M059J (cell line): ENCODE data around the gene TNF. TPM values are rescaled to one million over a fixed set of nuclear protein-coding genes. Genes with fewer than 3 reads are reported as not detected.
A peak's percentile ranks its signal among the peaks of the same experiment; 100 is the strongest.
"Not testable (repeated sequence)": the region's sequence is repeated elsewhere in the genome, so short reads cannot be mapped to it uniquely, and the experiment has no call there.

Source experiments
- DNase-seq: peaks from one replicate; pipeline ENCODE4 v3.0.0-alpha.2; 2012; ENCODE audit warnings: low read depth
- total RNA-seq: library from RNA; depleted of rRNA; stranded (reverse); fragments of >200 nt; shearing (Covaris generic); gene quantifications from 2 replicates; pipeline ENCODE4 v1.2.3, GENCODE V29; 2014

Gene TNF
- total RNA-seq, 1 experiment from 2014 or later = 0.62 TPM

DNA sequence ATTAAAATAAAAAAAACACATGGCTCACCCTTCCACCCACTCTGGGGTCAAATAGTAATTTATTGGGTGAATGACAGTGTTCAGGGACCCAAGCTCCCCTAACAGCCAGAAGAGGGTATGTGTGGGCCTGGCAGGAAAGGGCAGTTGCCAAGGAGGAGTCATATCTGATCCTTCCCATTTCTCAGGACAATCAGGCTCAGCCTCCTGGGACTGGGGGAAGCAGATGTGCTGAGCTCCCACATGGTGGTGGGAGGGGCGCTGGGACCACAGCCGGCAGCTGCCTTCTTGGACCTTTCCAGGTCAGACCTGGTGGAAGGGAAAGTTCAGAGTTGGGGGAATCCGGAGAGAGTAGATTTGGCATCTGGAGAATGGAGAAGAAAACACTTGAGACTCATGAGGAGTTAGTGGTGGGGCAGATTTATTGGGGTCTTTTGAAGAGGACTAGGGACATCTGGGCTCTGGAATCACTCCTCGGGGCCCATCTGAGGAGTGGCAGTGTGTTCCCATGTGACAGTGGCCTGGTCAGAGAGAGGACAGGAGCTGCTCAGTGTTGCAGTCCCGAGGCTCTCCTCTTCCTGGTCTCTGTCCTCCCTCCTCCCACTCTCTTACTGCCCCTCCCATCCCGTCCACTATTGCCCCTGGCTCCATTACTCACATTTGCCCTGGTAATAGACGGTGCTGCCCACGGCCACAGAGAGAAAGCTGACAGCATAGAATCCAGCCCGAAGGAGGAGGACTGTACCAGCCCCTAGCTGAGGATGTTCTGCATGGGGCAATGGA is 13.7 kb downstream of the TNF start:
- peak; percentile 34 for DNase-seq

- DNase-seq = not testable (repeated sequence)
Observed at GRCh38 chr6:31590691-31591090, 15.3 kb downstream of the TNF start.

DNA sequence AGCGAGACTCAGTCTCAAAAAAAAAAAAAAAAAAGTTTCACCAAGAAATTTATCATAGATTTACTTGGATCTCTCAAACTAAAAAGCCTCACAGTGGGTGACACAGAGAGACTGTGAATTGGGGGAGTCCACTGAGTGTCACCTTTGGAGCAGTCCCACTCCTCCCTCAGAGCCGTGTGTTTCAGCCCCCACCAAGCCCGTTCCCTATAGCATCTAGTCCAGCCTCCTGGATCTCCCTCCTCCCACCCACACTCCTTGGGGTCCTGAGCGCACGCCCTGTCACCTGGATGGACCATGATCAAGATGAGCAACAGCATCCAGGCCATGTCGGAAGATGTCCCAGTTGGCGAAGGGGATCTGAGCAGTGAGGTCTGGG is 17.0 kb downstream of the TNF start:
- DNase-seq = no peak

GRCh38 chr6:31597006-31597405 is 21.6 kb downstream of the TNF start:
- DNase-seq = peak; percentile 59

- no peak for DNase-seq
Observed at GRCh38 chr6:31607317-31607716, 32.0 kb downstream of the TNF start.

DNA sequence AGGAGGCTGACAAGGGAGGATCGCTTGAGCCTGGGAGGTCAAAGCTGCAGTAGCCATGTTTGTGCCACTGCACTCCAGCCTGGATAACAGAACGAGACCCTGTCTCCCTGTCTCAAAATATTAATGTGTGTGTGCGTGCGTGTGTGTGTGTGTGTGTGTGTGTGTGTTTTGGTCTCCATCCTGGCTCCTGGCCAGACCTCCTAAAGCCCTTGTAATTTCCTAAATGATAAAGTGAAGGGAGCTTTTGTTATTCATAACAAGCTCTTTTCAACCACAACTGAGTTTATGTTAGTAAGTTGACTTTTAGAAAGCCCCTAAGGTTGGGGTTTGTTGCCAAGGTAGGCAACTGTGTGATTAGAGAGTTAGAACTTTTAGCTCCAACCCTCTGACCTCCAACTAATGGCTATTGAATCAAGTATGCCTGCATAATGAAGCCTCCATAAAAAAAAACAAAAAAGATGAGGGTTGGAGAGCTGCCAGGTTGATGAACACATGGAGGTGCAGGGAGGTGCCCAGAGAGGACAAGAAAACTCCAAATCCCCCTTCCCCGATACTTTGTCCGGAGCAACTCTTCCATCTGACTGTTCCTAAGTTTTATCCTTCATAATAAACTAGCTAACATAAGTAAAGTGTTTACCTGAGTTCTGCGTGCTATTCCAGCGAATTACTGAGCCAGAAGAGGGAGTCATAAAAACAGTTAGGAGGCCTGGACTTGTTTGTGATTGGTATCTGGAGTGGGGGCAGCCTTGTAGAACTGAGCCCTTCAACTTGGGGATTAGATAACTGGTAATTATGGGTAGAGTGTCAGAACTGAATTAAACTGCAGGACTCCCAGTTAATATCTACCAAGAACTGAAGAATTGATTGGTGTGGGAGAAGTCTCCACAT is 34.4 kb downstream of the TNF start:
- DNase-seq = no peak

GRCh38 chr6:31610968-31611367 is 35.6 kb downstream of the TNF start:
- DNase-seq = no peak

GRCh38 chr6:31614075-31614619 is 38.8 kb downstream of the TNF start:
- no peak for DNase-seq

DNA sequence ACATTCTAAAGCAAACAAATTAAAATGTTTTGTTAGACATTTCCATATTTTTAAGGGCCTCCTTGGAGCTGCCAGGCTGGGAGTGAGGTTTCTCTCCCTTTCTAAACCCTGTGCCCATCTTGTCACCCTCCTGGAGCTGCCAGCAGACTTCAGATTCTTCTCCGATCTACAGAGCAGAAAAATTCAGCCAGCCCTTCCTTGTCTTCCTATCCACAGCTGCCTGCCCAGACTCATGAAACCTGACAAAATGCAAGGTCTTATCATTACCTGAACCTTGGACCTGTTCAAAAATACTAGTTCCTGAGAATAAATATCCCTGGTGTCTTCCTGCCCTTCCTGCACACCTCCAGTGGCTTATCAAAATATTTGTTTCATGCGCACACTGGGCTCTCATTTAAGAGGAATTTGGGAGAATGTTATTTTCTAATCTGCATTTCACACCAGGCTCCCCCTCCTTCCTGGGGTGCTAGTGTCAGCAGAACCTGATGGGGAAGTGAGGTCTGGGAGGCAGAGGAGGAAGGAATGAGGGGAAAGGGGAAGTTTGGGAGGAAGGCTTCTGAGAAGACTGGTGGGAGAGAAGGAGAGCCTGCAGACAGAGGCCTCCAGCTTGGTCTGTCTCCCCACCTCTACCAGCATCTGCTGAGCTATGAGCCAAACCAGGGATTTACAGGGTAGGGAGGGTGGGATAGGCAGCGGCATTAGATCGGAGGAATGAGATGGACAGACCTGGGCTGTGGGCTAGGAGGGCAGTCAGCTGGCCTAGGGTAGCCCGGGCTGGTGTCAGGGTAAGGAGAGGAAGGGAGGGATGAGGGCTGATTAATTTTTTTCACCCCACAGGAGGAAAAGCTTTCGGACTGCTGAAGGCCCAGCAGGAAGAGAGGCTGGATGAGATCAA is 39.6 kb downstream of the TNF start, which contains the start of gene AIF1:
TSS of gene AIF1 (plus strand) at position 551 of the 895 bp plus-strand sequence. CDS start at position 647, 96 bp downstream.
- no peak for DNase-seq

DNA sequence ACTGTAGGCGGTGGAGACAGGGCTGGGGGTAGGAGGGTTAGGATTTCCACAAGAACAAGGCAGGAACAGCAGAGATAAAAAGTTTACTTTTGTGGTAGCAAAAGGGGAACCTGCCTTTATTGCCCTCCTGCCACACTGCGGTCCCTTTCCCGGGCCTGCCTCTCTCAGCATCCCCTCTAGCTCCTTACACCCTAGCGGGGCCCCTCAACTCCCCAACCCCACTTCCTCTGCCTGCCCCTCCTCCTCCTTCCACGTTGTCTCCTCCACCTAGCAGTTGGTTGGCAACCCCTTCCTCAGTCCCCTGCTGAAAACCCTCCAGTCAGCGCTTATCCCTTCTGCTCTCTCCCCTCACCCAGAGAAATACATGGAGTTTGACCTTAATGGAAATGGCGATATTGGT is 40.4 kb downstream of the TNF start:
- no peak for DNase-seq

DNA sequence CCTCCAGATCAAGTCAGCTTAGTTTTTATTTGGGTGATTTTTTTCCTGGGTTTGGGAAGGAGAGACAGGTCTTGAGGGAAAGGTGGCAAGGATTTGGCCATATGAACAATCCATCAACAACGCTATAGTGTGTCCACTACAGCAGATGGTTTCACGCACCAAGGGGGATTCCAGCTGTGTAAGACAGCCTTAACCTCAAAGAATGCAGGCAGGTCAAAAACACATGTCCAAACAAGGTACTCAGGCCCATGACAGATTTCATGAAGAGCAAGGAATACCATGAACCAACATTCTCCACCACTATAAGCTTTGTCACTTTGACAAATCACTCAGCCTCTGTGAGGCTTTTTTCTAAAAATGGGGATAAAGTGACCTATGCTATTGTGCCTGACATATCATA is 41.6 kb downstream of the TNF start:
- DNase-seq = no peak

- DNase-seq = peak; percentile 100
Observed at GRCh38 chr6:31619805-31620585, 44.6 kb downstream of the TNF start.

DNA sequence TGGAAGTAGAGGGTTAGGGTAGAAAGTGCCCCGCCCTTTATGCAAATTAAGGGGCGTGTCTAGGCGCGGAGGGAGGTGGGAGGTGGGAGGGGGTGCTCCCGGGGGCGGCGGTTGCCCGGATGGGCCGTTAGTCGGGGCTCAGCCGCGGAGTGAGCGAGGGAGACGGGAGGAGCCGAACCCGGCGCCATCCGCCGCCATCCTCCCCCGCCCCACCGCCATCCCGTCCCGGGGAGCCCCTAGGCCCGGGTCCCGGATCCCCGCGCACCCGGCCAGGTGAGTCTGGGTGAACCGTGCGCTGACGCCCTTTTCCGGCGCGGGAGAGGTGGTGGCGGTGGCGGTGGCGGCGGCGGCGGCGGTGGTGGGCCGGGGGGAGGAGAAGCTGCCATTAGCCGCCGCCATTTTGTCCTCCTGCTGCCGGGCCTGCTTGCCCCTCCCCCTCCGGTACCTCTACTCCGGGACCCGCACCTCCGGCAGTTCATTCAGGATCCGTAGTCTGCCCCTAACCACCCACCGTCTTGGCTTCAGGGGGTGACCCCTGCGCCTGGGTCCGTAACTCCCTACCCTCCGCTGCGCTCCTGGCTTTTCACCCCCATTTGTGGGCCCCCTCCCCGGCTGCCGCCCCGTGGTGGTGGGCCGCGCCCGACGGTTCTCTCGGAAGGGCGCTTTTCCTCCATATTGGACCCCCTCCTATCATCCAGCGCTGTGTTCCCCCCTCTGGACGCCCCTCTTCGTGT is 45.4 kb downstream of the TNF start, which contains the start of gene PRRC2A:
TSS of gene PRRC2A (plus strand) at position 130 of the 734 bp plus-strand sequence. CDS start 2,075 bp downstream, outside the sequence.
- DNase-seq = no peak

GRCh38 chr6:31621320-31621939 is 46.1 kb downstream of the TNF start:
- DNase-seq = no peak

GRCh38 chr6:31621991-31622390 is 46.6 kb downstream of the TNF start:
- peak; percentile 49 for DNase-seq

GRCh38 chr6:31622684-31623091 is 47.3 kb downstream of the TNF start:
- DNase-seq = no peak

- no peak for DNase-seq
Observed at GRCh38 chr6:31624070-31624469, 48.7 kb downstream of the TNF start.

DNA sequence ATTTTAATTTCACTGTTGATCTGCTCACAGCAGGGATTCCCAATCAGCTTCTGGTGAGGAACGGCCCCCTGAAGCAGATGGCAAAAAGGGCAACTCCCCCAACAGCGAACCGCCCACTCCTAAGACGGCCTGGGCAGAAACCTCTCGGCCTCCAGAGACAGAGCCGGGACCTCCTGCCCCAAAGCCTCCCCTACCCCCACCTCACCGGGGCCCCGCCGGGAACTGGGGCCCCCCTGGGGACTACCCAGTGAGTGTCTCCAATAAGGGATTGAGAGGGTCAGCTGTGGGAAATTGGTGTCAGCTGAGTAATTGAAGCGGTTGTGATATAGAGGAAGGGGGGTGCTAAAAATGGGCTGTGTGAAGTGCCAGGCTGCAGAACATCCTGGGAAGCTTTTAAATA is 51.6 kb downstream of the TNF start:
- no peak for DNase-seq

DNA sequence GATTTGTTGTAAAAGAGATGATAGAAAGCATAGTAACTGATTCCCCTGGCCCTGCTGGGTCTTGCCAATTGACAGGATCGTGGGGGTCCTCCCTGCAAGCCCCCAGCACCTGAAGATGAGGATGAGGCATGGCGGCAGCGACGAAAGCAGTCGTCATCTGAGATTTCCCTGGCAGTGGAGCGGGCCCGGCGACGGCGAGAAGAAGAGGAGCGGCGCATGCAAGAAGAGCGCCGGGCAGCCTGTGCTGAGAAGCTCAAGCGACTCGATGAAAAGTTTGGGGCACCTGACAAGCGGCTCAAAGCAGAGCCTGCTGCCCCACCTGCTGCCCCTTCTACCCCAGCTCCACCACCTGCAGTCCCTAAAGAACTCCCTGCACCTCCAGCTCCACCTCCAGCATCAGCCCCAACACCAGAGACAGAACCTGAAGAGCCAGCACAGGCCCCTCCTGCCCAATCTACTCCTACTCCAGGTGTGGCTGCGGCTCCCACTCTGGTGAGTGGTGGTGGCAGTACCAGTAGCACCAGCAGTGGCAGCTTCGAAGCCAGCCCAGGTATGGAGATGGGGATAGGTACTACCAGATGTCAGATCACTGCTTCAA is 52.4 kb downstream of the TNF start:
- DNase-seq = no peak
